H9 (cell line): ENCODE data around the gene CPNE2. TPM values are rescaled to one million over a fixed set of nuclear protein-coding genes. Genes with fewer than 3 reads are reported as not detected.

ENCODE experiments used
- DNase-seq: peaks from one replicate; pipeline ENCODE4 v3.0.0-alpha.2; 2017
- H2AFZ ChIP-seq: one replicate; pipeline ENCODE4 v1.6.1; 2013; ENCODE audit warnings: mild to moderate bottlenecking, low read length, control low read depth, moderate library complexity
- H2AK5ac ChIP-seq: 2 replicates; pipeline ENCODE4 v1.6.1; 2013; ENCODE audit warnings: low read length, control low read depth, mixed read lengths; ENCODE audit not compliant: insufficient read length
- H2BK120ac ChIP-seq: one replicate; pipeline ENCODE4 v1.6.1; 2013; ENCODE audit warnings: low read depth, mild to moderate bottlenecking, low read length, control low read depth, inconsistent platforms; ENCODE audit not compliant: poor library complexity, severe bottlenecking
- H2BK12ac ChIP-seq: 2 replicates; pipeline ENCODE4 v1.6.1; 2013; ENCODE audit warnings: low read length, control low read depth, mixed read lengths, low read depth; ENCODE audit not compliant: insufficient read length
- H2BK15ac ChIP-seq: 2 replicates; pipeline ENCODE4 v1.6.1; 2013; ENCODE audit warnings: low read depth, low read length, control low read depth
- H2BK20ac ChIP-seq: one replicate; pipeline ENCODE4 v1.6.1; 2013; ENCODE audit warnings: low read depth, mild to moderate bottlenecking, low read length, control low read depth, inconsistent platforms; ENCODE audit not compliant: poor library complexity, severe bottlenecking
- H2BK5ac ChIP-seq: 2 replicates; pipeline ENCODE4 v1.6.1; 2013; ENCODE audit warnings: low read length, control low read depth, mixed read lengths; ENCODE audit not compliant: insufficient read length
- H3K14ac ChIP-seq: 2 replicates; pipeline ENCODE4 v1.6.1; 2013; ENCODE audit warnings: low read length, control low read depth; ENCODE audit not compliant: insufficient read depth
- H3K18ac ChIP-seq: 2 replicates; pipeline ENCODE4 v1.6.1; 2013; ENCODE audit warnings: low read depth, mild to moderate bottlenecking, mixed read lengths, low read length, control low read depth; ENCODE audit not compliant: insufficient read length
- H3K23ac ChIP-seq: 2 replicates; pipeline ENCODE4 v1.6.1; 2013; ENCODE audit warnings: low read length, control low read depth, mixed read lengths, low read depth; ENCODE audit not compliant: insufficient read length
- H3K23me2 ChIP-seq: 2 replicates; pipeline ENCODE4 v1.6.1; 2013; ENCODE audit warnings: low read depth, mild to moderate bottlenecking, mixed read lengths, low read length, control low read depth; ENCODE audit not compliant: insufficient read length, poor library complexity, severe bottlenecking
- H3K27ac ChIP-seq: 2 replicates; pipeline ENCODE4 v1.5.1; 2013; ENCODE audit warnings: low read length, control low read depth, mixed read lengths, low read depth; ENCODE audit not compliant: insufficient read length
- H3K27me3 ChIP-seq: 2 replicates; pipeline ENCODE4 v1.6.1; 2013; ENCODE audit warnings: low read length, control low read depth, inconsistent platforms; ENCODE audit not compliant: insufficient read depth
- H3K4ac ChIP-seq: 2 replicates; pipeline ENCODE4 v1.6.1; 2013; ENCODE audit warnings: low read depth, mild to moderate bottlenecking, control low read depth, inconsistent platforms, low read length, moderate library complexity
- H3K4me1 ChIP-seq: 2 replicates; pipeline ENCODE4 v1.6.1; 2013; ENCODE audit warnings: low read length, control low read depth, inconsistent platforms; ENCODE audit not compliant: insufficient read depth
- H3K4me2 ChIP-seq: 2 replicates; pipeline ENCODE4 v1.6.1; 2013; ENCODE audit warnings: low read length, control low read depth, mixed read lengths; ENCODE audit not compliant: insufficient read length, insufficient read depth
- H3K56ac ChIP-seq: 2 replicates; pipeline ENCODE4 v1.6.1; 2013; ENCODE audit warnings: low read depth, mild to moderate bottlenecking, mixed read lengths, low read length, control low read depth; ENCODE audit not compliant: insufficient read length
- H3K79me1 ChIP-seq: 2 replicates; pipeline ENCODE4 v1.6.1; 2013; ENCODE audit warnings: low read depth, mild to moderate bottlenecking, moderate library complexity, low read length, control low read depth, inconsistent platforms; ENCODE audit not compliant: insufficient read depth, poor library complexity, severe bottlenecking
- H3K79me2 ChIP-seq: 2 replicates; pipeline ENCODE4 v1.6.1; 2013; ENCODE audit warnings: low read length, control low read depth, inconsistent platforms; ENCODE audit not compliant: insufficient read depth
- H3K9ac ChIP-seq: 2 replicates; pipeline ENCODE4 v1.6.1; 2013; ENCODE audit warnings: low read length, control low read depth, mixed read lengths; ENCODE audit not compliant: insufficient read length; ENCODE audit errors: extremely low read depth
- H3K9me3 ChIP-seq: one replicate; pipeline ENCODE4 v1.6.1; 2013; ENCODE audit warnings: low read depth, low read length, inconsistent platforms; ENCODE audit not compliant: control insufficient read depth
- H3T11ph ChIP-seq: one replicate; pipeline ENCODE4 v1.6.1; 2013; ENCODE audit warnings: mild to moderate bottlenecking, low read length, control low read depth, inconsistent platforms
- H4K20me1 ChIP-seq: one replicate; pipeline ENCODE4 v1.6.1; 2013; ENCODE audit not compliant: control insufficient read depth, insufficient read length, insufficient read depth
- H4K5ac ChIP-seq: 2 replicates; pipeline ENCODE4 v1.6.1; 2013; ENCODE audit warnings: low read depth, mild to moderate bottlenecking, mixed read lengths, low read length, control low read depth; ENCODE audit not compliant: insufficient read length
- H4K8ac ChIP-seq: replicated peaks from 2 replicates; pipeline ENCODE4 v1.6.1; 2013; ENCODE audit warnings: low read length, control low read depth, mixed read lengths, low read depth; ENCODE audit not compliant: insufficient read length
- H4K91ac ChIP-seq: 2 replicates; pipeline ENCODE4 v1.6.1; 2013; ENCODE audit warnings: low read depth, mild to moderate bottlenecking, moderate library complexity, mixed read lengths, low read length, control low read depth; ENCODE audit not compliant: insufficient read length
- H3K27ac Mint-ChIP-seq, 3 experiments: 2 replicates in 2 of 3; 3 replicates in 1 of 3; pipeline ENCODE4 v1.8.0; 2020 to 2021; ENCODE audit warnings: mixed read lengths in 3 of 3, mild to moderate bottlenecking in 1 of 3, moderate library complexity in 1 of 3
- H3K27me3 Mint-ChIP-seq: 2 replicates; pipeline ENCODE4 v1.8.0; 2021; ENCODE audit warnings: low read depth, mild to moderate bottlenecking, moderate library complexity, mixed read lengths
- H3K36me3 Mint-ChIP-seq, 3 experiments: 2 replicates in 2 of 3; 3 replicates in 1 of 3; pipeline ENCODE4 v1.8.0; 2020 to 2021; ENCODE audit warnings: low read depth in 3 of 3, mixed read lengths in 3 of 3; ENCODE audit not compliant: insufficient read depth in 1 of 3
- H3K4me1 Mint-ChIP-seq, 2 experiments: 2 replicates each; pipeline ENCODE4 v1.8.0; 2020; ENCODE audit warnings: mixed read lengths in 2 of 2
- H3K4me3 Mint-ChIP-seq, 2 experiments: 2 replicates in 1 of 2; 3 replicates in 1 of 2; pipeline ENCODE4 v1.8.0; 2020 to 2021; ENCODE audit warnings: mild to moderate bottlenecking in 2 of 2, mixed read lengths in 2 of 2, moderate library complexity in 1 of 2
- H3K9me3 Mint-ChIP-seq, 2 experiments: 2 replicates in 1 of 2; 3 replicates in 1 of 2; pipeline ENCODE4 v1.8.0; 2020; ENCODE audit warnings: mild to moderate bottlenecking in 2 of 2, mixed read lengths in 2 of 2, moderate library complexity in 1 of 2
- WGBS: extraction: QIAGEN DNeasy Blood & Tissue Kit; methylation state at CpG from one replicate; pipeline ENCODE4 v1.1.7; 2013; ENCODE audit warnings: missing lambda C conversion rate, low lambda C conversion rate, mixed read lengths; ENCODE audit not compliant: insufficient read length; ENCODE audit errors: extremely low coverage; 5-methylcytosine and 5-hydroxymethylcytosine counted together
- total RNA-seq: library from RNA; stranded (reverse); gene quantifications from 2 replicates; pipeline ENCODE4 v1.2.1, GENCODE V29; 2021
- TF ChIP-seq, protein P1 (sequence below): fragments of 200-600 bp; sonication (generic); conservative IDR thresholded peaks from 3 replicates; pipeline ENCODE4 v1.8.0; 2021; ENCODE audit warnings: antibody characterized with exemption, mild to moderate bottlenecking

The CPNE2 gene
- total RNA-seq, 1 experiment from 2014 or later, result 8.0 TPM

GRCh38 chr16:57113042-57113453 lies 20.7 kb downstream of the CPNE2 start:
- Histone ChIP-seq H4K91ac (no peak overlapping the region), H4K5ac (no peak overlapping the region), H2BK120ac (no peak overlapping the region), H3K4ac (no peak overlapping the region), H3K23me2 (no peaks in the 10 kb centered on the region), H3K23ac (no peak overlapping the region), H3K79me1 (no peaks in the 10 kb centered on the region), H2BK20ac (no peak overlapping the region), H2AK5ac (no peak overlapping the region), H4K8ac (no peak overlapping the region), H3K4me2 (no peak overlapping the region), H3K9ac (no peak overlapping the region), H3K14ac (no peak overlapping the region), H3K56ac (no peak overlapping the region), H2AFZ (no peak overlapping the region), H3K79me2 (no peaks in the 10 kb centered on the region), H3K27me3 (no peaks in the 10 kb centered on the region), H2BK15ac (no peak overlapping the region), H2BK5ac (no peak overlapping the region), H4K20me1 (no peaks in the 10 kb centered on the region), H3K4me1 (peaks cover 6% of the 10 kb centered on the region), H2BK12ac (no peak overlapping the region), H3T11ph (no peak overlapping the region), H3K27ac (no peak overlapping the region), H3K18ac (no peak overlapping the region), H3K9me3 (no peaks in the 10 kb centered on the region)
- Mint-ChIP-seq H3K36me3 (peaks cover 0 to 4% (median 0%) of the 10 kb centered on the region in 3 experiments; a peak in 2 of 7 replicates), H3K4me1 (peaks cover 11 to 21% of the 10 kb centered on the region in 2 experiments), H3K4me3 (no peak overlapping the region), H3K9me3 (no peaks in the 10 kb centered on the region), H3K27me3 (peaks cover 1% of the 10 kb centered on the region; the same call in 1 of the 2 replicates), H3K27ac (peak overlapping the region in 1 of 3 experiments; percentile 76; a peak in 1 of 7 replicates)
- WGBS, result no CpG with 5 or more reads among the region's 14 CpGs
- TF ChIP-seq, protein P1, sequence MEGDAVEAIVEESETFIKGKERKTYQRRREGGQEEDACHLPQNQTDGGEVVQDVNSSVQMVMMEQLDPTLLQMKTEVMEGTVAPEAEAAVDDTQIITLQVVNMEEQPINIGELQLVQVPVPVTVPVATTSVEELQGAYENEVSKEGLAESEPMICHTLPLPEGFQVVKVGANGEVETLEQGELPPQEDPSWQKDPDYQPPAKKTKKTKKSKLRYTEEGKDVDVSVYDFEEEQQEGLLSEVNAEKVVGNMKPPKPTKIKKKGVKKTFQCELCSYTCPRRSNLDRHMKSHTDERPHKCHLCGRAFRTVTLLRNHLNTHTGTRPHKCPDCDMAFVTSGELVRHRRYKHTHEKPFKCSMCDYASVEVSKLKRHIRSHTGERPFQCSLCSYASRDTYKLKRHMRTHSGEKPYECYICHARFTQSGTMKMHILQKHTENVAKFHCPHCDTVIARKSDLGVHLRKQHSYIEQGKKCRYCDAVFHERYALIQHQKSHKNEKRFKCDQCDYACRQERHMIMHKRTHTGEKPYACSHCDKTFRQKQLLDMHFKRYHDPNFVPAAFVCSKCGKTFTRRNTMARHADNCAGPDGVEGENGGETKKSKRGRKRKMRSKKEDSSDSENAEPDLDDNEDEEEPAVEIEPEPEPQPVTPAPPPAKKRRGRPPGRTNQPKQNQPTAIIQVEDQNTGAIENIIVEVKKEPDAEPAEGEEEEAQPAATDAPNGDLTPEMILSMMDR, result no peak
- no peak for DNase-seq
